SK-N-SH (cell line): ENCODE measurements around the gene ABHD17B. TPM values are rescaled to one million over a fixed set of nuclear protein-coding genes. Genes with fewer than 3 reads are reported as not detected.

Experiments
- CTCF ChIA-PET: fragments of 300-600, 350-600 bp; formaldehyde crosslinking; extraction: SDS; loops from one replicate; lab custom pipeline; 2021; lab: Yijun Ruan, JAX
- POLR2A ChIA-PET: fragments of 350-600 bp; sonication (Branson Sonifier 250); formaldehyde crosslinking; extraction: SDS; loops from one replicate; lab custom pipeline; 2020; ENCODE audit warnings: antibody characterized with exemption, inconsistent platforms; lab: Yijun Ruan, JAX
- DNase-seq: peaks from one replicate; pipeline ENCODE4 v3.0.0; 2012
- H2AFZ ChIP-seq: fragments of 200-600 bp; sonication (generic); 2 replicates; pipeline ENCODE4 v1.8.1; 2016; ENCODE audit warnings: antibody characterized with exemption, mild to moderate bottlenecking, low read depth
- H3F3A ChIP-seq: fragments of 200-600 bp; sonication (generic); replicated peaks from 2 replicates; pipeline ENCODE3; 2016; ENCODE audit warnings: antibody characterized with exemption, mild to moderate bottlenecking; ENCODE audit not compliant: insufficient read depth
- H3K27ac ChIP-seq, 2 experiments: fragments of 200-500 bp in 1 of 2; fragments of 200-600 bp in 1 of 2; sonication (Bioruptor generic) in 1 of 2; sonication (generic), shearing (Covaris generic) in 1 of 2; 2 replicates each; pipeline versions ENCODE4 v1.5.1 to v1.6.1; 2014 to 2016; ENCODE audit warnings: low read depth in 2 of 2, inconsistent platforms in 1 of 2, low read length in 1 of 2, mild to moderate bottlenecking in 1 of 2, mixed read lengths in 1 of 2
- H3K27me3 ChIP-seq: fragments of 200-600 bp; sonication (generic), shearing (Covaris generic); 2 replicates; pipeline ENCODE4 v1.6.1; 2016; ENCODE audit warnings: mixed run types; ENCODE audit not compliant: insufficient read depth
- H3K36me3 ChIP-seq, 2 experiments: fragments of 200-500 bp in 1 of 2; fragments of 200-600 bp in 1 of 2; sonication (Bioruptor generic) in 1 of 2; sonication (generic) in 1 of 2; replicated peaks in 1 of 2; 2 replicates each; pipeline versions ENCODE3 to v1.5.1; 2014 to 2016; ENCODE audit warnings: low read length in 1 of 2, mild to moderate bottlenecking in 1 of 2; ENCODE audit not compliant: insufficient read depth in 2 of 2, control insufficient read depth in 1 of 2
- H3K4me1 ChIP-seq, 2 experiments: fragments of 200-500 bp in 1 of 2; fragments of 200-600 bp in 1 of 2; sonication (Bioruptor generic) in 1 of 2; sonication (generic), shearing (Covaris generic) in 1 of 2; 2 replicates each; pipeline versions ENCODE4 v1.5.1 to v1.6.1; 2014 to 2016; ENCODE audit warnings: low read depth in 1 of 2, low read length in 1 of 2, mixed run types in 1 of 2; ENCODE audit not compliant: insufficient read depth in 2 of 2, control insufficient read depth in 1 of 2
- H3K4me2 ChIP-seq: fragments of 200-600 bp; sonication (generic), shearing (Covaris generic); 2 replicates; pipeline ENCODE4 v1.6.1; 2017; ENCODE audit warnings: mixed run types
- H3K4me3 ChIP-seq, 2 experiments: fragments of 200-500 bp in 1 of 2; fragments of 200-600 bp in 1 of 2; sonication (Bioruptor generic) in 1 of 2; sonication (generic), shearing (Covaris generic) in 1 of 2; 2 replicates each; pipeline versions ENCODE4 v1.5.1 to v1.8.1; 2014 to 2016; ENCODE audit warnings: low read depth in 2 of 2, inconsistent platforms in 1 of 2, low read length in 1 of 2, mild to moderate bottlenecking in 1 of 2, mixed read lengths in 1 of 2, moderate library complexity in 1 of 2
- H3K79me2 ChIP-seq: fragments of 200-600 bp; sonication (generic); 2 replicates; pipeline ENCODE4 v1.8.1; 2017; ENCODE audit warnings: mild to moderate bottlenecking; ENCODE audit not compliant: insufficient read depth
- H3K9ac ChIP-seq: fragments of 200-600 bp; sonication (generic); 2 replicates; pipeline ENCODE4 v1.6.1; 2017; ENCODE audit warnings: mixed run types
- H3K9me2 ChIP-seq: fragments of 200-600 bp; sonication (generic); 2 replicates; pipeline ENCODE4 v1.6.1; 2017; ENCODE audit warnings: mixed run types
- H3K9me3 ChIP-seq: fragments of 200-600 bp; sonication (generic); 2 replicates; pipeline ENCODE4 v1.6.1; 2017; ENCODE audit warnings: mixed run types, mild to moderate bottlenecking, moderate library complexity
- H4K20me1 ChIP-seq: fragments of 200-600 bp; sonication (generic); 2 replicates; pipeline ENCODE4 v1.6.1; 2017; ENCODE audit warnings: mild to moderate bottlenecking, mixed run types; ENCODE audit not compliant: insufficient read depth
- CHD2 ChIP-seq: fragments of 150-350 bp; IDR thresholded peaks from 2 replicates; pipeline ENCODE4 v1.6.1; 2018; ENCODE audit warnings: low read length; ENCODE audit not compliant: partially characterized antibody
- ELF1 ChIP-seq: IDR thresholded peaks from 2 replicates; pipeline ENCODE4 v1.4.0; 2012
- EZH2phosphoT487 ChIP-seq: fragments of 200-600 bp; sonication (generic); IDR thresholded peaks from 2 replicates; pipeline ENCODE4 v1.6.1; 2017; ENCODE audit warnings: low read depth, mixed run types, mild to moderate bottlenecking, antibody characterized with exemption, moderate library complexity, borderline replicate concordance
- FOSL2 ChIP-seq: IDR thresholded peaks from 2 replicates; pipeline ENCODE4 v1.4.0; 2012; ENCODE audit warnings: low read depth, mild to moderate bottlenecking, moderate library complexity, borderline replicate concordance
- GABPA ChIP-seq: IDR thresholded peaks from 2 replicates; pipeline ENCODE4 v1.4.0; 2012; ENCODE audit warnings: low read depth, mild to moderate bottlenecking
- JUND ChIP-seq: IDR thresholded peaks from 2 replicates; pipeline ENCODE4 v1.4.0; 2012
- MAX ChIP-seq: IDR thresholded peaks from 2 replicates; pipeline ENCODE4 v1.4.0; 2012; ENCODE audit warnings: low read depth
- MEF2A ChIP-seq: IDR thresholded peaks from 2 replicates; pipeline ENCODE4 v1.4.0; 2012; ENCODE audit warnings: low read depth, borderline replicate concordance
- MXI1 ChIP-seq: IDR thresholded peaks from 2 replicates; pipeline ENCODE4 v1.6.1; 2012; ENCODE audit warnings: mild to moderate bottlenecking, low read depth, low read length, improper control_type of control experiment
- RAD21 ChIP-seq: IDR thresholded peaks from 2 replicates; pipeline ENCODE4 v1.6.1; 2012; ENCODE audit warnings: mild to moderate bottlenecking, low read length
- RFX5 ChIP-seq: IDR thresholded peaks from 2 replicates; pipeline ENCODE4 v1.6.1; 2012; ENCODE audit warnings: mild to moderate bottlenecking, improper control_type of control experiment, low read length
- RXRA ChIP-seq: IDR thresholded peaks from 2 replicates; pipeline ENCODE4 v1.4.0; 2012; ENCODE audit warnings: low read depth, mild to moderate bottlenecking, borderline replicate concordance
- SIN3A ChIP-seq: IDR thresholded peaks from 2 replicates; pipeline ENCODE4 v1.6.1; 2012; ENCODE audit warnings: low read depth, mild to moderate bottlenecking, low read length, moderate library complexity, borderline replicate concordance
- SMC3 ChIP-seq: IDR thresholded peaks from 2 replicates; pipeline ENCODE4 v1.6.1; 2012; ENCODE audit warnings: low read depth, low read length, improper control_type of control experiment
- TCF12 ChIP-seq: IDR thresholded peaks from 2 replicates; pipeline ENCODE4 v1.4.0; 2012
- WGBS: methylation state at CpG from one replicate; pipeline ENCODE4 v1.1.6; 2017; ENCODE audit warnings: low lambda C conversion rate; 5-methylcytosine and 5-hydroxymethylcytosine counted together
- polyA plus RNA-seq, 3 experiments: library from polyadenylated mRNA; depleted of rRNA; stranded (reverse); fragments of >200 nt; gene quantifications; 2 replicates each; pipeline ENCODE4 v1.2.3, GENCODE V29; 2012
- TF ChIP-seq, protein P1 (sequence below): fragments of 150-350 bp; IDR thresholded peaks from 2 replicates; pipeline ENCODE4 v1.6.1; 2017; ENCODE audit warnings: antibody characterized with exemption, low read length, low read depth, borderline replicate concordance
- TF ChIP-seq, protein P2 (sequence below): IDR thresholded peaks from 2 replicates; pipeline ENCODE4 v1.6.1; 2012; ENCODE audit warnings: mild to moderate bottlenecking, low read depth, low read length, moderate library complexity
- TF ChIP-seq, protein P3 (sequence below): IDR thresholded peaks from 2 replicates; pipeline ENCODE4; 2012

Gene ABHD17B
- polyA plus RNA-seq, 1 of the 3 experiments (the other 2 are of a cell fraction): 7.3 TPM

DNA sequence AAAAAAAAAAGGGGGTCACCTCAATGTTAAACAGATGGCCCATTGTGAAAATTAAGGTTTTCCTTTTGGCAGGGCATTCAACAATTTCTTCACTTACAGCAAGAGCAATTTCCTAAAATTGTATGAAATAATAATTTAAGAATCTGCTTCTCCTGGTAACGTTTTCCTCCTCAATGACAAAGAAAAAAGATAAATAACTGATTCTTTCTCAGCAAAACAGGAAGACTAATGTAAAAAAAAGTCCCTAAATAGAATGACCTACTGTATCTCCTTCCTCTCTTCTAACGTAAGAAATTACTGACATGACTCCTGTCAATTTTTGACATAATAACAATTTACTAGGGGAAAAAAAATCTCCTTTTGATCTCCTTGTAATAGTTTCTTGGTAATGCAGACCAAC is 25.5 kb downstream of the ABHD17B start:
- H3K79me2 ChIP-seq: peaks cover 79% of the 10 kb centered on the region
- H3K9me2 ChIP-seq: no peaks in the 10 kb centered on the region
- no peak overlapping the region for H3K4me2 ChIP-seq
- H3K36me3 ChIP-seq: peaks cover 0 to 4% of the 10 kb centered on the region in 2 experiments
- CTCF ChIA-PET: no interaction called here
- no peak for TF ChIP-seq MXI1
- no peak for TF ChIP-seq MEF2A
- no peak for TF ChIP-seq TCF12
- no peak for TF ChIP-seq RAD21
- TF ChIP-seq, protein P1, sequence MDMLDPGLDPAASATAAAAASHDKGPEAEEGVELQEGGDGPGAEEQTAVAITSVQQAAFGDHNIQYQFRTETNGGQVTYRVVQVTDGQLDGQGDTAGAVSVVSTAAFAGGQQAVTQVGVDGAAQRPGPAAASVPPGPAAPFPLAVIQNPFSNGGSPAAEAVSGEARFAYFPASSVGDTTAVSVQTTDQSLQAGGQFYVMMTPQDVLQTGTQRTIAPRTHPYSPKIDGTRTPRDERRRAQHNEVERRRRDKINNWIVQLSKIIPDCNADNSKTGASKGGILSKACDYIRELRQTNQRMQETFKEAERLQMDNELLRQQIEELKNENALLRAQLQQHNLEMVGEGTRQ: no peak
- no peak for TF ChIP-seq CHD2
- no peak for TF ChIP-seq EZH2phosphoT487
- TF ChIP-seq, protein P2, sequence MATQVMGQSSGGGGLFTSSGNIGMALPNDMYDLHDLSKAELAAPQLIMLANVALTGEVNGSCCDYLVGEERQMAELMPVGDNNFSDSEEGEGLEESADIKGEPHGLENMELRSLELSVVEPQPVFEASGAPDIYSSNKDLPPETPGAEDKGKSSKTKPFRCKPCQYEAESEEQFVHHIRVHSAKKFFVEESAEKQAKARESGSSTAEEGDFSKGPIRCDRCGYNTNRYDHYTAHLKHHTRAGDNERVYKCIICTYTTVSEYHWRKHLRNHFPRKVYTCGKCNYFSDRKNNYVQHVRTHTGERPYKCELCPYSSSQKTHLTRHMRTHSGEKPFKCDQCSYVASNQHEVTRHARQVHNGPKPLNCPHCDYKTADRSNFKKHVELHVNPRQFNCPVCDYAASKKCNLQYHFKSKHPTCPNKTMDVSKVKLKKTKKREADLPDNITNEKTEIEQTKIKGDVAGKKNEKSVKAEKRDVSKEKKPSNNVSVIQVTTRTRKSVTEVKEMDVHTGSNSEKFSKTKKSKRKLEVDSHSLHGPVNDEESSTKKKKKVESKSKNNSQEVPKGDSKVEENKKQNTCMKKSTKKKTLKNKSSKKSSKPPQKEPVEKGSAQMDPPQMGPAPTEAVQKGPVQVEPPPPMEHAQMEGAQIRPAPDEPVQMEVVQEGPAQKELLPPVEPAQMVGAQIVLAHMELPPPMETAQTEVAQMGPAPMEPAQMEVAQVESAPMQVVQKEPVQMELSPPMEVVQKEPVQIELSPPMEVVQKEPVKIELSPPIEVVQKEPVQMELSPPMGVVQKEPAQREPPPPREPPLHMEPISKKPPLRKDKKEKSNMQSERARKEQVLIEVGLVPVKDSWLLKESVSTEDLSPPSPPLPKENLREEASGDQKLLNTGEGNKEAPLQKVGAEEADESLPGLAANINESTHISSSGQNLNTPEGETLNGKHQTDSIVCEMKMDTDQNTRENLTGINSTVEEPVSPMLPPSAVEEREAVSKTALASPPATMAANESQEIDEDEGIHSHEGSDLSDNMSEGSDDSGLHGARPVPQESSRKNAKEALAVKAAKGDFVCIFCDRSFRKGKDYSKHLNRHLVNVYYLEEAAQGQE: no peak
- TF ChIP-seq GABPA: no peak
- TF ChIP-seq FOSL2: no peak
- no peak for TF ChIP-seq JUND
- TF ChIP-seq MAX: no peak
- TF ChIP-seq ELF1: no peak
- TF ChIP-seq, protein P3, sequence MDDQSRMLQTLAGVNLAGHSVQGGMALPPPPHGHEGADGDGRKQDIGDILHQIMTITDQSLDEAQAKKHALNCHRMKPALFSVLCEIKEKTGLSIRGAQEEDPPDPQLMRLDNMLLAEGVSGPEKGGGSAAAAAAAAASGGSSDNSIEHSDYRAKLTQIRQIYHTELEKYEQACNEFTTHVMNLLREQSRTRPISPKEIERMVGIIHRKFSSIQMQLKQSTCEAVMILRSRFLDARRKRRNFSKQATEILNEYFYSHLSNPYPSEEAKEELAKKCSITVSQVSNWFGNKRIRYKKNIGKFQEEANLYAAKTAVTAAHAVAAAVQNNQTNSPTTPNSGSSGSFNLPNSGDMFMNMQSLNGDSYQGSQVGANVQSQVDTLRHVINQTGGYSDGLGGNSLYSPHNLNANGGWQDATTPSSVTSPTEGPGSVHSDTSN: no peak
- TF ChIP-seq RFX5: no peak
- no peak for TF ChIP-seq SMC3
- no peak for TF ChIP-seq RXRA
- TF ChIP-seq SIN3A: no peak
- TF ChIP-seq, all 33 proteins: peak for 0
- no peak overlapping the region for H3K27ac ChIP-seq
- no peaks in the 10 kb centered on the region for H3K27me3 ChIP-seq
- H3F3A ChIP-seq: no peaks in the 10 kb centered on the region
- H3K4me1 ChIP-seq: no peaks in the 10 kb centered on the region
- 83% methylated on average over 2 of the region's 2 CpGs for WGBS
- H4K20me1 ChIP-seq: no peaks in the 10 kb centered on the region; the same call in 1 of the 2 replicates
- POLR2A ChIA-PET: no interaction called here
- DNase-seq: no peak
- peaks cover 12% of the 10 kb centered on the region; the same call in 1 of the 2 replicates for H3K9me3 ChIP-seq
- no peak overlapping the region for H3K9ac ChIP-seq
- no peak overlapping the region for H2AFZ ChIP-seq
- H3K4me3 ChIP-seq: no peak overlapping the region
